ENCODE data around the gene USP35. TPM values are rescaled to one million over a fixed set of nuclear protein-coding genes. Genes with fewer than 3 reads are reported as not detected.

USP35 gene
- total RNA-seq, 6 donors from 2014 or later = 5.8 to 37.7 (median 8.0) TPM

DNA sequence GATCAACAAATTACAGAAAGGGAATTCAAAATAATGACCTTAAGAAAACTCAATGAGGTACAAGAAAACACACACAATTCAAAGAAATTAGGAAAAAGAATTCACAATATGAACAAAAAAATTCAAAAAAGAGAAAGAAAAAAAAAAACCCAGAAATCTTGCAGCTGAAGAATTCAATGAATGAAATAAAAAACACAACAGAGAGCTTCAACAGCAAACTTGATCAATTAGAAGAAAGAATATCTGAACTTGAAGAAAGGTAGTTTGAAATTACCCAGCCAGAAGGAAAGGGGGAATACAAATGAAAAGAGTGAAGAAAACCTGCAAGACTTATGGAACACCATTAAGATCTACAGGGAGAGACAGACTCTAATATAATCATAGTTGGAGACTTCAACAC, 52.8 kb downstream of the USP35 start:
- TF ChIP-seq POLR2AphosphoS5 (IDR thresholded peaks at IDR 0.05) = no peak

DNA sequence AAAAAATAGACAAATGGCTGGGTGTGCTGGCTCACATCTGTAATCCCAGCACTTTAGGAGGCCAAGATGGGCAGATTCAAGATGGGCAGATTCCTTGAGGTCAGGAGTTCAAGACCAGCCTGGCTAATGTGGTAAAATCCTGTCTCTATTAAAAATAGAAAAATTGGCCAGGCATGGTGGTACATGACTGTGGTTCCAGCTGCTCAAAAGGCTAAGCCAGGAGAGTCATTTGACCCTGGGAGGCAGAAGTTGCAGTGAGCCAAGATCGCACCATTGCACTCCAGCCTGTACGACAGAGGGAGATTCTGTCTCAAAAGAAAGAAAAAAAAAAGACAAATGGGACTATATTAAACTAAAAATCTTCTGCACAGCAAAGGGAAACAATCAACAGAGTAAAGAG, 55.4 kb downstream of the USP35 start:
- H3K4me3 ChIP-seq = no peak overlapping the region
- no peak overlapping the region for H3K27ac ChIP-seq
- peaks cover 0 to 22% (median 5%) of the 10 kb centered on the region in 4 donors for H3K36me3 ChIP-seq
- ATAC-seq (ENCODE audit: low FRiP score in 2 of 2) (no peak), DNase-seq (no peak)
- TF ChIP-seq EP300 (IDR thresholded peaks at IDR 0.05) = no peak
- no peaks in the 10 kb centered on the region for H3K27me3 ChIP-seq
- H3K9me3 ChIP-seq = no peaks in the 10 kb centered on the region
- 73 to 86% methylated on average over 2 of the region's 2 CpGs for WGBS, 2 donors
- H3K4me1 ChIP-seq = peaks cover 0 to 3% (median 0%) of the 10 kb centered on the region in 4 donors

More for the DNA sequence above, 52.8 kb downstream of the USP35 start:
- Histone ChIP-seq H3K9me3 (no peaks in the 10 kb centered on the region), H3K4me3 (no peak overlapping the region), H3K4me1 (peaks cover 0 to 3% (median 0%) of the 10 kb centered on the region in 4 donors), H3K36me3 (peaks cover 0 to 2% (median 0%) of the 10 kb centered on the region in 4 donors), H3K27ac (no peak overlapping the region), H3K27me3 (no peaks in the 10 kb centered on the region)
- DNase-seq = no peak
- ATAC-seq (ENCODE audit: low FRiP score in 2 of 2) = no peak

DNA sequence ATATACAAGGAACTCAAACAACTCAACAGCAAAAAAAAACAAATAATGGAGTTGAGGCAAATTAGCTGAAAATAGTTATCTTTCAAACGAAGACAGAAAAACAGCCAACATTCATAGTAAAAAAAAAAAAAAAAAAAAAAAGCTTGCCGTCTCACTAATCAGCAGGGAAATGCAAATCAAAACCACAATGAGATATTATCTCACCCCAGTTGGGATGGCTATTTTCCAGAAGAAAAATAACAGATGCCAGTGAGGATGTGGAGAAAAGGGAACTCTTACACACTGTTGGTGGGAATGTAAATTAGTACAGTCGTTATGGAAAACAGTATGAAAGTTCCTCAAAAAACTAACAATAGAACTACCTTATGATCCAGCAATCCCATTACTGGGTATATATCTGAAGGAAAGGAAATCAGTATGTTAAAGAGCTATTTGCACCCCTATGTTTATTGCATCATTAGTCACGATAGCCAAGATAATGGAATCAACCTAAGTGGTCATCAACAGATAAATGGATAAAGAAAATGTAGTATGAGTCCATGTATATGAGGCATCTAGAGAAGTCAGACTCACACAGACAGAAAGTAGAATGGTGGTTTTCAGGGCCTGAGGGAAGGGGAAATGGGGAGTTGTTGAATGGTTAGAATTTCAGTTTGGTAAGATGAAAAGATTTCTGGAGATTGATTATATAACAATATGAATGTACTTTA, 56.0 kb downstream of the USP35 start:
- TF ChIP-seq EP300 (IDR thresholded peaks at IDR 0.05) = no peak
- TF ChIP-seq POLR2A (IDR thresholded peaks at IDR 0.05) = no peak
- TF ChIP-seq, protein P1, sequence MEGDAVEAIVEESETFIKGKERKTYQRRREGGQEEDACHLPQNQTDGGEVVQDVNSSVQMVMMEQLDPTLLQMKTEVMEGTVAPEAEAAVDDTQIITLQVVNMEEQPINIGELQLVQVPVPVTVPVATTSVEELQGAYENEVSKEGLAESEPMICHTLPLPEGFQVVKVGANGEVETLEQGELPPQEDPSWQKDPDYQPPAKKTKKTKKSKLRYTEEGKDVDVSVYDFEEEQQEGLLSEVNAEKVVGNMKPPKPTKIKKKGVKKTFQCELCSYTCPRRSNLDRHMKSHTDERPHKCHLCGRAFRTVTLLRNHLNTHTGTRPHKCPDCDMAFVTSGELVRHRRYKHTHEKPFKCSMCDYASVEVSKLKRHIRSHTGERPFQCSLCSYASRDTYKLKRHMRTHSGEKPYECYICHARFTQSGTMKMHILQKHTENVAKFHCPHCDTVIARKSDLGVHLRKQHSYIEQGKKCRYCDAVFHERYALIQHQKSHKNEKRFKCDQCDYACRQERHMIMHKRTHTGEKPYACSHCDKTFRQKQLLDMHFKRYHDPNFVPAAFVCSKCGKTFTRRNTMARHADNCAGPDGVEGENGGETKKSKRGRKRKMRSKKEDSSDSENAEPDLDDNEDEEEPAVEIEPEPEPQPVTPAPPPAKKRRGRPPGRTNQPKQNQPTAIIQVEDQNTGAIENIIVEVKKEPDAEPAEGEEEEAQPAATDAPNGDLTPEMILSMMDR (IDR thresholded peaks at IDR 0.05) = no peak
- no peak for TF ChIP-seq POLR2AphosphoS5 (IDR thresholded peaks at IDR 0.05)
- 52 to 55% methylated on average over 4 of the region's 4 CpGs for WGBS, 2 donors
- H3K27me3 ChIP-seq = no peaks in the 10 kb centered on the region
- H3K36me3 ChIP-seq = peaks cover 2 to 29% (median 5%) of the 10 kb centered on the region in 4 donors
- ATAC-seq (ENCODE audit: low FRiP score in 2 of 2) (peak in 1 of 2 donors; percentile 57), DNase-seq (no peak)
- no peaks in the 10 kb centered on the region for H3K9me3 ChIP-seq
- H3K4me1 ChIP-seq = peaks cover 0 to 3% (median 0%) of the 10 kb centered on the region in 4 donors
- H3K4me3 ChIP-seq = no peak overlapping the region
- H3K27ac ChIP-seq = no peak overlapping the region

DNA sequence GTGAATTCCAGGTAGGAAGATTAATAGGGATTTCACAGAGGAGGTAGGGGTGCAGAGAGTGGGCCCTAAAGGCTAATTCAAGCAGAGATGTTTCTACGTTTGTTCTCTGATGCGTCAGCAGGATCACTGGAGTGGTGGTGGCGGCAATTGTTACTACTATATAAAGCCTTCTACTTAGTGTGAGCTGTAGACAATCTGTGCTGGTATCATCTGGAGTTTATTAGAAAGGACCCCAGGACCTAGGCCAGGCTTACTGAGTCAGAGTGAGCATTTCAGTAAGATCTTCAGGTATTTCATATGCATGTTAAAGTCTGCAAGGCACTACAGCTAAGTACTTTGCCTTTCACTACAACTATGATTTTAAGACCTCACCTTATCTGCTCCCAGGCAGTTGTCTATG, 59.5 kb downstream of the USP35 start:
- H3K4me3 ChIP-seq = no peak overlapping the region
- no peak for TF ChIP-seq EP300 (IDR thresholded peaks at IDR 0.05)
- TF ChIP-seq POLR2AphosphoS5 (IDR thresholded peaks at IDR 0.05) = no peak
- TF ChIP-seq, protein P1 (IDR thresholded peaks at IDR 0.05) = no peak
- no peak for TF ChIP-seq POLR2A (IDR thresholded peaks at IDR 0.05)
- WGBS, 2 donors = 91 to 98% methylated on average over 3 of the region's 3 CpGs
- no peaks in the 10 kb centered on the region for H3K27me3 ChIP-seq
- ATAC-seq (ENCODE audit: low FRiP score in 2 of 2) (no peak), DNase-seq (no peak)
- H3K27ac ChIP-seq = no peak overlapping the region
- peaks cover 3 to 35% (median 8%) of the 10 kb centered on the region in 4 donors for H3K36me3 ChIP-seq
- peaks cover 10 to 21% (median 14%) of the 10 kb centered on the region in 4 donors for H3K4me1 ChIP-seq
- H3K9me3 ChIP-seq = no peaks in the 10 kb centered on the region

DNA sequence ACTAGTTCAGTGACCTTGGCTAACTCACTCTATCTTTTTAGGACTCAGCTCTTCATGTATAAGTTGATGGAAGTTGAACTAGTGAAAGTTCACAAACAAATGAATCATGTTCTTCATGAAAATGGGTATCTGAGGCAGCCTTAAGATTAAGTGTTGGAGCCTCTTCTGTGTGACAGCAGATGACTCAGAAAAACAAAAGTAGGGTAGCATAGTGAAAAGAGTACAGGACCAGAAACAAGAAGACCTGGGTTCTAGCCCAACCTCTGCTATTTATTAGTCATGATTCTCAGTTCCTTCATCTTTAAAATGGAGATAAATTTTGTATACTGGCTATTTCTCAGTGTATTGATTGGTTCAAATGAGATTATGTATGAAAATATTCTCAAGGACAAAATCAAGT, 60.2 kb downstream of the USP35 start:
- H3K4me1 ChIP-seq = peaks cover 10 to 21% (median 14%) of the 10 kb centered on the region in 4 donors
- no peak overlapping the region for H3K4me3 ChIP-seq
- H3K9me3 ChIP-seq = no peaks in the 10 kb centered on the region
- DNase-seq = no peak
- TF ChIP-seq, protein P1 (IDR thresholded peaks at IDR 0.05) = no peak
- no peak for TF ChIP-seq EP300 (IDR thresholded peaks at IDR 0.05)
- no peak for TF ChIP-seq POLR2AphosphoS5 (IDR thresholded peaks at IDR 0.05)
- no peak for TF ChIP-seq POLR2A (IDR thresholded peaks at IDR 0.05)
- no peaks in the 10 kb centered on the region for H3K27me3 ChIP-seq
- H3K27ac ChIP-seq = no peak overlapping the region
- ATAC-seq (ENCODE audit: low FRiP score in 2 of 2) = no peak
- peaks cover 3 to 35% (median 8%) of the 10 kb centered on the region in 4 donors for H3K36me3 ChIP-seq

DNA sequence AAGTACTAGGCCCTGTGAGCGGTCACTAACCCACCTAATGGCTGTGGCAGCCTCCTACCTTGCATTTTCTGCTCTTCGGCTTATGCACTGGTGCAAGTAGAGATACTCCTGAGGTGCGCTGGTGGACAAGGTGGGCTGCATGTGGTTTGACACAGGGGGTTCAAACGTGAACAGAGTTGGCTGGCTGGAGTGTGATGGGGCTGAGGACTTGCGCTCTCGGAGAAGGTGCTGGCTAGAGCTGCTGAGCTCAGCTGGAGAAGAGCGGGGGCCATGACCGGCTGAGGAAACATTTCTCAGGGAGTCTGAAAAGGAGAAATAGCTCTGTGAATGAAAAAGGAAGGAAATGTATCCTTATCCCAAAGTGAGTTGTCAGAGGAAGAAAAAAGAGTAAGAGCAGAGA, 61.4 kb downstream of the USP35 start:
- TF ChIP-seq EP300 (IDR thresholded peaks at IDR 0.05) (no peak), POLR2AphosphoS5 (IDR thresholded peaks at IDR 0.05) (no peak), POLR2A (IDR thresholded peaks at IDR 0.05) (no peak)
- TF ChIP-seq, protein P1 (IDR thresholded peaks at IDR 0.05) = no peak
- H3K27ac ChIP-seq = no peak overlapping the region
- H3K36me3 ChIP-seq = peaks cover 3 to 35% (median 8%) of the 10 kb centered on the region in 4 donors
- 88 to 92% methylated on average over 8 of the region's 8 CpGs for WGBS, 2 donors
- no peaks in the 10 kb centered on the region for H3K27me3 ChIP-seq
- DNase-seq (no peak), ATAC-seq (ENCODE audit: low FRiP score in 2 of 2) (no peak)
- H3K4me3 ChIP-seq = no peak overlapping the region
- no peaks in the 10 kb centered on the region for H3K9me3 ChIP-seq
- peaks cover 10 to 21% (median 12%) of the 10 kb centered on the region in 4 donors for H3K4me1 ChIP-seq

Measured in upper lobe of left lung (tissue), 6 donors.